Heart left ventricle (tissue), 13 donors: ENCODE data around the gene CAGE1.

Experiments
- POLR2A ChIP-seq, 2 donors: fragments of 450-650 bp; IDR thresholded peaks; one replicate each; pipeline ENCODE4 v1.6.1; 2017; ENCODE audit warnings: antibody characterized with exemption in 2 of 2, mild to moderate bottlenecking in 2 of 2, moderate library complexity in 2 of 2
- TF ChIP-seq, protein P1 (sequence below), 12 donors: fragments of 200-600 bp; sonication (generic) in 4 of 12; IDR thresholded peaks; one replicate each; pipeline versions ENCODE4 v1.5.0 to v1.8.0; 2018 to 2022; ENCODE audit warnings: antibody characterized with exemption in 12 of 12, mild to moderate bottlenecking in 5 of 12
- donor health status: ischemic (EF 13 %, LVEDD 7.1; RV severe dilation, severe dysfunction).
- donor health status: DM: no; HTN: yes; CAD: no.
- donor health status: DM: no; HTN: no; CAD: no.
- donor health status: ischemic (EF 25% LVEDD 6.9; RV normal size, moderate dysfunction).
- donor health status: ischemic (EF 25% LVEDD 5.7; RV mildly dilated, moderate dysfunction).
- donor health status: ischemic (EF 35%, LVEDD 5.7; RV mildly dilated, moderate dysfunction).
- donor health status: nonischemic (EF 11% LVEDD 7.7; RV severe dilation, severe dysfunction).
- donor health status: DM: yes; HTN: yes; CAD: no.
- donor health status: PGD.
- donor health status: ischemic (EF 29% LVEDD 5.4; RV normal size, mild dysfunction).
- donor health status: nonischemic (EF 23%, LVEDD 6.1; RV moderate dilation, normal function).

DNA sequence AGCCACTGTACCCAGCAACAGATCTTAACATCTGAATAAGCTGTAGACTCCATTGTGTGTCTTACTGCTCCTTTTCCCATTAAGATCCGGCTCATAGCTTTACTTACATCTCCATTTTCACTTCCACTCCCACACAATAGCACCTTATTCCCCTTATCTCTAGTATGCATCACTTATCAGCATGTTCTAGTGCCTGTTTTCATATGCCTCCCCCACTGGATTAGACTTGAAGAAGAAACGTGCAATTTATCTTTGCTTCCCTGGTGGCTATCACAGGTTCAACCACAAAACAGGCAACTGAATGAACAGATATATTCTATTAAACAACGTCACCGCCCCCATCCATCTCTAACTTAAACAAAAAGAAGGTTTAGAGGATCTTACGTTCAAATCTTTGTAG is 88.6 kb downstream of the CAGE1 start:
- no peak for TF ChIP-seq POLR2A (IDR thresholded peaks at IDR 0.05)
- TF ChIP-seq, protein P1, sequence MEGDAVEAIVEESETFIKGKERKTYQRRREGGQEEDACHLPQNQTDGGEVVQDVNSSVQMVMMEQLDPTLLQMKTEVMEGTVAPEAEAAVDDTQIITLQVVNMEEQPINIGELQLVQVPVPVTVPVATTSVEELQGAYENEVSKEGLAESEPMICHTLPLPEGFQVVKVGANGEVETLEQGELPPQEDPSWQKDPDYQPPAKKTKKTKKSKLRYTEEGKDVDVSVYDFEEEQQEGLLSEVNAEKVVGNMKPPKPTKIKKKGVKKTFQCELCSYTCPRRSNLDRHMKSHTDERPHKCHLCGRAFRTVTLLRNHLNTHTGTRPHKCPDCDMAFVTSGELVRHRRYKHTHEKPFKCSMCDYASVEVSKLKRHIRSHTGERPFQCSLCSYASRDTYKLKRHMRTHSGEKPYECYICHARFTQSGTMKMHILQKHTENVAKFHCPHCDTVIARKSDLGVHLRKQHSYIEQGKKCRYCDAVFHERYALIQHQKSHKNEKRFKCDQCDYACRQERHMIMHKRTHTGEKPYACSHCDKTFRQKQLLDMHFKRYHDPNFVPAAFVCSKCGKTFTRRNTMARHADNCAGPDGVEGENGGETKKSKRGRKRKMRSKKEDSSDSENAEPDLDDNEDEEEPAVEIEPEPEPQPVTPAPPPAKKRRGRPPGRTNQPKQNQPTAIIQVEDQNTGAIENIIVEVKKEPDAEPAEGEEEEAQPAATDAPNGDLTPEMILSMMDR (IDR thresholded peaks at IDR 0.05): no peak
